ENCODE measurements around the gene SYT2.

- TF ChIP-seq CTCF (IDR thresholded peaks at IDR 0.05) (no peak), EZH2 (IDR thresholded peaks at IDR 0.05) (no peak), EZH2phosphoT487 (IDR thresholded peaks at IDR 0.05) (no peak)
Observed at GRCh38 chr1:202658251-202658759, 51.9 kb downstream of the SYT2 start.
